Measurements from ENCODE around the gene BAIAP2.

DNA sequence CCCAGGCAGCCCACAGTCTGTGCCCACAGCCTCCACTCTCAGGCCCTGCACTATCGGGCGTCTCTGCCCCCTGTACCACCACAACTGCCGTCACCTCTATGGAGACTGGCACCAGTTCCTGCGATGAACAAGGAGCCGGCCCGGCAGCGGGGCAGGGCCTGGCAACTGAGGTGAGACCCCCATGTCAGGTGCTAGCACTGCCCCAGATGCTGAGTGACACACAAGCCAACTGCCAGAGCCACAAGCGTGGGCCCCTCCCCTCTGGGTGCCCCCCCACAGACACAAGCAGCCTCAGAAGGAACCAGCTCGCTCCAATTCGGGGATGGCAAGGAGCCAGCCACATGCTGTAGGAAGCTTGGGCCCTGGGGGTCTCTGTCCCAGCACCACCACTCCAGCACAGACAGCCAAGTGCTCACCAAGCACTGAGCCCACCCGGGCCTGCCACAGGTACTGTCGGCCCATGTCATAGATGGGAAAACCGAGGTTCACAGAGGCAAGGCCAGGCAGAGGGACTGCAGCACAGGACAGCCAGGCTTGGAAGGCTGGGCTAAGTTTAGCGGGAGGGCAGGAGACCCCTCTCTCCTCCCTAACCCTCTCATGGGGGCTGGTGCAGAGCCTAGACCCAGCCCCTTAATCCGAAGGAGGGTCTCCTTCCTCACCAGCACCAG is 128.9 kb downstream of the BAIAP2 start:
- no peak for TF ChIP-seq MXI1 (conservative IDR thresholded peaks at IDR 0.05; ENCODE audit: poor library complexity, severe bottlenecking)
- no peak for TF ChIP-seq EZH2 (IDR thresholded peaks at IDR 0.05; ENCODE audit: borderline replicate concordance, insufficient read depth, low read length, poor library complexity, severe bottlenecking)
- TF ChIP-seq POLR2AphosphoS5 (IDR thresholded peaks at IDR 0.05): no peak
- TF ChIP-seq, protein P1, sequence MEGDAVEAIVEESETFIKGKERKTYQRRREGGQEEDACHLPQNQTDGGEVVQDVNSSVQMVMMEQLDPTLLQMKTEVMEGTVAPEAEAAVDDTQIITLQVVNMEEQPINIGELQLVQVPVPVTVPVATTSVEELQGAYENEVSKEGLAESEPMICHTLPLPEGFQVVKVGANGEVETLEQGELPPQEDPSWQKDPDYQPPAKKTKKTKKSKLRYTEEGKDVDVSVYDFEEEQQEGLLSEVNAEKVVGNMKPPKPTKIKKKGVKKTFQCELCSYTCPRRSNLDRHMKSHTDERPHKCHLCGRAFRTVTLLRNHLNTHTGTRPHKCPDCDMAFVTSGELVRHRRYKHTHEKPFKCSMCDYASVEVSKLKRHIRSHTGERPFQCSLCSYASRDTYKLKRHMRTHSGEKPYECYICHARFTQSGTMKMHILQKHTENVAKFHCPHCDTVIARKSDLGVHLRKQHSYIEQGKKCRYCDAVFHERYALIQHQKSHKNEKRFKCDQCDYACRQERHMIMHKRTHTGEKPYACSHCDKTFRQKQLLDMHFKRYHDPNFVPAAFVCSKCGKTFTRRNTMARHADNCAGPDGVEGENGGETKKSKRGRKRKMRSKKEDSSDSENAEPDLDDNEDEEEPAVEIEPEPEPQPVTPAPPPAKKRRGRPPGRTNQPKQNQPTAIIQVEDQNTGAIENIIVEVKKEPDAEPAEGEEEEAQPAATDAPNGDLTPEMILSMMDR (IDR thresholded peaks at IDR 0.05; ENCODE audit: poor library complexity, severe bottlenecking): no peak
- no peak for TF ChIP-seq EP300 (conservative IDR thresholded peaks at IDR 0.05; ENCODE audit: poor library complexity, severe bottlenecking)
